Neuronal stem cell (in vitro differentiated cells): ENCODE results near the gene AFG1L. TPM values are rescaled to one million over a fixed set of nuclear protein-coding genes. Genes with fewer than 3 reads are reported as not detected.
"Not testable (repeated sequence)": the region's sequence is repeated elsewhere in the genome, so short reads cannot be mapped to it uniquely, and the experiment has no call there.

Experiments used
- DNase-seq: peaks from one replicate; pipeline ENCODE4 v3.0.0-alpha.2; 2013; ENCODE audit warnings: low spot score
- H2AFZ ChIP-seq: one replicate; pipeline ENCODE4 v1.6.1; 2013; ENCODE audit warnings: mild to moderate bottlenecking, low read length, inconsistent platforms
- H2AK5ac ChIP-seq: 2 replicates; pipeline ENCODE4 v1.6.1; 2013; ENCODE audit warnings: low read depth, mild to moderate bottlenecking, inconsistent platforms, low read length, moderate library complexity, mixed read lengths
- H2BK120ac ChIP-seq: 2 replicates; pipeline ENCODE4 v1.6.1; 2013; ENCODE audit warnings: low read depth, mild to moderate bottlenecking, inconsistent platforms, low read length, moderate library complexity, mixed read lengths
- H2BK12ac ChIP-seq: one replicate; pipeline ENCODE4 v1.6.1; 2013; ENCODE audit warnings: low read length, inconsistent platforms
- H2BK15ac ChIP-seq: 2 replicates; pipeline ENCODE4 v1.6.1; 2013; ENCODE audit warnings: mild to moderate bottlenecking, low read length, inconsistent platforms, mixed read lengths
- H2BK5ac ChIP-seq: one replicate; pipeline ENCODE4 v1.6.1; 2013; ENCODE audit warnings: inconsistent platforms, mild to moderate bottlenecking, low read length, moderate library complexity
- H3K14ac ChIP-seq: one replicate; pipeline ENCODE4 v1.6.1; 2013; ENCODE audit warnings: low read length, inconsistent platforms
- H3K18ac ChIP-seq: 2 replicates; pipeline ENCODE4 v1.6.1; 2013; ENCODE audit warnings: low read length, inconsistent platforms
- H3K23ac ChIP-seq: 2 replicates; pipeline ENCODE4 v1.6.1; 2013; ENCODE audit warnings: low read depth, mild to moderate bottlenecking, mixed read lengths, low read length, inconsistent platforms; ENCODE audit not compliant: poor library complexity
- H3K27ac ChIP-seq: replicated peaks from 3 replicates; pipeline ENCODE4 v1.5.1; 2013; ENCODE audit warnings: low read length, inconsistent platforms
- H3K27me3 ChIP-seq, 3 experiments: 2 replicates each; pipeline ENCODE4 v1.6.1; 2013; ENCODE audit warnings: low read length in 3 of 3, mild to moderate bottlenecking in 2 of 3, inconsistent platforms in 1 of 3, low read depth in 1 of 3, mixed read lengths in 1 of 3, moderate library complexity in 1 of 3; ENCODE audit not compliant: control insufficient read depth in 3 of 3, insufficient read depth in 3 of 3
- H3K36me3 ChIP-seq, 2 donors: replicated peaks in 1 of 2; 2 replicates each; pipeline ENCODE4 v1.6.1; 2013; ENCODE audit warnings: low read length in 2 of 2; ENCODE audit not compliant: control insufficient read depth in 2 of 2, insufficient read depth in 2 of 2
- H3K4ac ChIP-seq: 2 replicates; pipeline ENCODE4 v1.6.1; 2013; ENCODE audit warnings: inconsistent platforms, mild to moderate bottlenecking, low read length, moderate library complexity
- H3K4me1 ChIP-seq, 2 donors: 1 replicate in 1 of 2; 2 replicates in 1 of 2; pipeline ENCODE4 v1.6.1; 2013; ENCODE audit warnings: low read length in 2 of 2, low read depth in 1 of 2; ENCODE audit not compliant: control insufficient read depth in 2 of 2, insufficient read depth in 1 of 2
- H3K4me2 ChIP-seq: one replicate; pipeline ENCODE4 v1.6.1; 2013; ENCODE audit warnings: mild to moderate bottlenecking, low read length, inconsistent platforms; ENCODE audit not compliant: insufficient read depth, poor library complexity, severe bottlenecking
- H3K4me3 ChIP-seq, 2 donors: 2 replicates each; pipeline ENCODE4 v1.5.1; 2013; ENCODE audit warnings: low read length in 2 of 2, mild to moderate bottlenecking in 2 of 2, inconsistent platforms in 1 of 2, moderate library complexity in 1 of 2
- H3K79me1 ChIP-seq: one replicate; pipeline ENCODE4 v1.6.1; 2013; ENCODE audit warnings: low read depth, mild to moderate bottlenecking, inconsistent platforms, low read length, moderate library complexity
- H3K9ac ChIP-seq: one replicate; pipeline ENCODE4 v1.6.1; 2013; ENCODE audit warnings: mild to moderate bottlenecking, low read depth, low read length, inconsistent platforms; ENCODE audit not compliant: poor library complexity
- H3K9me3 ChIP-seq, 2 donors: replicated peaks in 1 of 2; 2 replicates each; pipeline versions ENCODE3 to v1.6.1; 2013; ENCODE audit warnings: low read length in 2 of 2, mild to moderate bottlenecking in 2 of 2, inconsistent platforms in 1 of 2, low read depth in 1 of 2, mixed read lengths in 1 of 2, moderate library complexity in 1 of 2; ENCODE audit not compliant: control insufficient read depth in 2 of 2, insufficient read depth in 1 of 2
- H4K8ac ChIP-seq: one replicate; pipeline ENCODE4 v1.6.1; 2013; ENCODE audit warnings: low read depth, mild to moderate bottlenecking, inconsistent platforms, low read length, moderate library complexity
- H4K91ac ChIP-seq: one replicate; pipeline ENCODE4 v1.6.1; 2013; ENCODE audit warnings: low read length, low read depth, mild to moderate bottlenecking, inconsistent platforms; ENCODE audit not compliant: poor library complexity
- WGBS, 2 donors: extraction: QIAGEN DNeasy Blood & Tissue Kit; methylation state at CpG; one replicate each; pipeline ENCODE4 v1.1.7; 2013; ENCODE audit warnings: missing lambda C conversion rate in 2 of 2, mixed read lengths in 1 of 2; ENCODE audit not compliant: insufficient read length in 2 of 2, insufficient replicate concordance in 1 of 2; ENCODE audit errors: extremely low coverage in 2 of 2; 5-methylcytosine and 5-hydroxymethylcytosine counted together
- polyA plus RNA-seq, 2 experiments: library from polyadenylated mRNA; stranded (reverse); fragments of 200-250 nt; gene quantifications; one replicate each; pipeline ENCODE4 v1.2.3, GENCODE V29; 2013

The AFG1L gene
- 2.3 TPM for polyA plus RNA-seq (2013, experiment 1 of 2)
- polyA plus RNA-seq (2013, experiment 2 of 2), result 2.2 TPM

- no CpG with 5 or more reads among the region's 46 CpGs for WGBS, 2 donors
- peak; percentile 81 for DNase-seq
- peaks cover 1 to 5% of the 10 kb centered on the region in 2 donors for H3K4me1 ChIP-seq
These were observed at the start of gene AFG1L for GRCh38 chr6:108294727-108295625. AFG1L (plus strand) TSS chr6:108295054; CDS start chr6:108295080, 26 bp downstream.

GRCh38 chr6:108245095-108245494, 49.8 kb upstream of the AFG1L start:
- not testable (repeated sequence) for H3K4me3 ChIP-seq, H3K4me2 ChIP-seq, H3K9ac ChIP-seq, H4K91ac ChIP-seq, H2BK15ac ChIP-seq, H3K79me1 ChIP-seq, H2BK5ac ChIP-seq, DNase-seq, H3K14ac ChIP-seq, H3K27ac ChIP-seq, H3K4ac ChIP-seq, H3K23ac ChIP-seq, H3K4me1 ChIP-seq, H3K27me3 ChIP-seq, H2BK12ac ChIP-seq, H2AK5ac ChIP-seq, H4K8ac ChIP-seq, H2AFZ ChIP-seq, H3K18ac ChIP-seq, H2BK120ac ChIP-seq
- H3K36me3 ChIP-seq, result peaks cover 1 to 18% of the 10 kb centered on the region in 2 donors
- no CpG with 5 or more reads among the region's 7 CpGs for WGBS, 2 donors
- H3K9me3 ChIP-seq, result peaks cover 1 to 15% of the 10 kb centered on the region in 2 donors

More at GRCh38 chr6:108294727-108295625, at the start of gene AFG1L:
- Histone ChIP-seq H2BK15ac (peak within 1 kb of the TSS; percentile 27), H3K4me2 (peak within 1 kb of the TSS; percentile 79), H3K9me3 (no peaks in the 10 kb centered on the region), H3K23ac (peak within 1 kb of the TSS; percentile 76), H3K4me3 (peak within 1 kb of the TSS; percentile 66 to 83), H4K91ac (no peak within 1 kb of the TSS), H2BK120ac (peak within 1 kb of the TSS; percentile 22), H4K8ac (no peak within 1 kb of the TSS), H2AK5ac (peak within 1 kb of the TSS; percentile 58), H3K79me1 (no peaks in the 10 kb centered on the region), H3K4ac (no peak within 1 kb of the TSS), H3K9ac (peak within 1 kb of the TSS; percentile 80), H2AFZ (peak within 1 kb of the TSS; percentile 90), H3K36me3 (no peaks in the 10 kb centered on the region), H3K27ac (peak within 1 kb of the TSS; percentile 74), H2BK5ac (peak within 1 kb of the TSS; percentile 43), H3K18ac (peak within 1 kb of the TSS; percentile 96), H3K27me3 (no peaks in the 10 kb centered on the region), H3K14ac (peak within 1 kb of the TSS; percentile 60), H2BK12ac (no peak within 1 kb of the TSS)

- Histone ChIP-seq H3K4me2 (no peak overlapping the region), H2AFZ (no peak overlapping the region), H3K9me3 (peaks cover 0 to 5% of the 10 kb centered on the region in 2 donors), H3K27me3 (no peaks in the 10 kb centered on the region), H2BK5ac (no peak overlapping the region), H3K79me1 (peaks cover 1% of the 10 kb centered on the region), H3K4me3 (no peak overlapping the region), H2BK15ac (no peak overlapping the region), H3K9ac (no peak overlapping the region), H3K14ac (no peak overlapping the region), H2BK120ac (no peak overlapping the region), H3K23ac (no peak overlapping the region), H4K8ac (no peak overlapping the region), H3K27ac (no peak overlapping the region), H4K91ac (no peak overlapping the region), H3K18ac (no peak overlapping the region), H3K36me3 (peaks cover 0 to 21% of the 10 kb centered on the region in 2 donors), H2AK5ac (no peak overlapping the region), H3K4ac (no peak overlapping the region), H2BK12ac (no peak overlapping the region), H3K4me1 (no peaks in the 10 kb centered on the region)
- no peak for DNase-seq
- no CpG with 5 or more reads among the region's 1 CpG for WGBS, 2 donors
These were observed 46.8 kb upstream of the AFG1L start for GRCh38 chr6:108247965-108248536.
